Activated CD4-positive, alpha-beta T cell treated with anti-CD3 and anti-CD28 coated beads for 1 hour (primary cell): ENCODE measurements around the gene GULP1.

Experiments used
- DNase-seq: peaks from one replicate; pipeline ENCODE4 v3.0.0-alpha.2; 2020

Gene GULP1

GRCh38 chr2:188610050-188610444, 318.4 kb downstream of the GULP1 start:
- no peak for DNase-seq

- no peak for DNase-seq
Observed at GRCh38 chr2:188610827-188611226, 319.2 kb downstream of the GULP1 start.

GRCh38 chr2:188619146-188619545, 327.5 kb downstream of the GULP1 start:
- no peak for DNase-seq

- DNase-seq = no peak
Observed at GRCh38 chr2:188620916-188621315, 329.2 kb downstream of the GULP1 start.

- no peak for DNase-seq
Observed at GRCh38 chr2:188622601-188623260, 331.1 kb downstream of the GULP1 start.

- no peak for DNase-seq
Observed at GRCh38 chr2:188623995-188624643, 332.4 kb downstream of the GULP1 start.

GRCh38 chr2:188627471-188627870, 335.8 kb downstream of the GULP1 start:
- no peak for DNase-seq

GRCh38 chr2:188628989-188629752, 337.5 kb downstream of the GULP1 start:
- no peak for DNase-seq

GRCh38 chr2:188629753-188630527, 338.3 kb downstream of the GULP1 start:
- no peak for DNase-seq

- no peak for DNase-seq
Observed at GRCh38 chr2:188631037-188631809, 339.5 kb downstream of the GULP1 start.

GRCh38 chr2:188634656-188635055, 343.0 kb downstream of the GULP1 start:
- DNase-seq = no peak
